ENCODE data around the gene BPIFB1.

Gene BPIFB1

DNA sequence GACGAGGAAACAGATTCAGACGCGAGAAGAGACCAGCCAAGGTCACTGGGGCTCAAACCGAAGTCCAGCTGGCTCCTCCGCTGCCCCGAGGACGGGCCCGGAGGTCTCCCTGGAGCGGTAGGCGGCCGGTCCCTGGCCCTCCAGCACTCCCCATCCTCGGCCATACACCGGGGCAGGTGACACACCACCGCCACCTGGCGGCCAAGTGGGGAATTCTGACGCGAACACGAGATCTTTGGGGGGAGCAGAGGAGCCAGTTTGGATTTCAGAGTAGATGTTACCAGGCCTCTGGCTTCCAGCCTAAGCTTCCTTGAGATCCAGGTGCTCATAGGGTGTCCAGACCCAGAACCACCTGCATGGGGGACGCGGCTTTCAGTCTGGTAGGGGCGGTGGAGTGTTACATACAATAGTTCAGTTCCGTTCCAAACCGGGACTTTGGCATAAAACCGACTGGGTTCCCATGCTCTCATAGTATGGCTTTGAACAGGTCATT, 16.1 kb downstream of the BPIFB1 start:
- peak; percentile 82 for DNase-seq

DNA sequence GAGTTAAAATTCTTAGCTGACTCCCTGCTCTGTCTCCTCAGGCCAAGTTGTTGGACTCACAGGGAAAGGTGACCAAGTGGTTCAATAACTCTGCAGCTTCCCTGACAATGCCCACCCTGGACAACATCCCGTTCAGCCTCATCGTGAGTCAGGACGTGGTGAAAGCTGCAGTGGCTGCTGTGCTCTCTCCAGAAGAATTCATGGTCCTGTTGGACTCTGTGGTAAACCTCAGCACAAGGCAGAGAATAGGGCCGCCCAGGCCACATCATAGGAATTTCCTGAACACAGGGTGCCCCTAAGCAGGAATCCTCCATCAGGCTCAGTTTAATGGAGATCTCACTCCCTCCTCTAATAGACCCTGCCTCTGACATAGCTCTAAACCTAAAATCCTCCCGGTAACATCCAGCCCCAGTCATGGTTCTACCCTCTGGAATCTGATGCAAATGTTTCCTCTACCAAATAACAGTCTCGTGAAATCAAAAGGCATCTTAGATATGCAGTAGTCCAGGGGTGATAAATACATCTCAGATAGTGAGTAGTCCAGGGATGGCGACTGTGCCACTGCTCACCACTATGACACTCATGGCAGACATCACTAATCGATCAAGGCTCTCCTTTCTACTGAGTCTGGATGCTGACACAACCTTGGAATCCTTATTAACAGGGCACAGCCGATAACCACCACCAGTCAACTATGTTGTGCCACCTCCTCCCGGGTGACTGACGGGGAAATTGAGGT, 18.3 kb downstream of the BPIFB1 start:
- DNase-seq, result no peak

DNA sequence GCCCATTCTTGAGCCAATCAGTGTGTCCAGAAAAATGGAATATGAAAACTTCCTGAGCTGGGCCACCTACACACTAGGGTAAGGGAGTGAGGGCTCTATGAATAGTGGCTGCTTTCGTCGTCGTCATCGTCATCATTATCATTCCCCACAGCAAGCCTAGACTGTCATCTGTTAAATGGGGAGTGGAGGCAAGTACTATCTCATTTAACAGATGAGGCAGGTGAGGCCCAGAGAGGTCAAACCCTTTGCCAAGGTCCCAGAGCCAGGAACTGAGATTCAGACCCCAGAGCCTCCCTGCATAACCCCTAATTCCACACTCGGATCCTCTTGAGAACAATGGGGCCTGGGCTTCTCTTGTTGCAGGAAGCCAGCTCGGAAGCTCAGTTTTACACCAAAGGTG, 20.6 kb downstream of the BPIFB1 start:
- DNase-seq, result no peak

DNA sequence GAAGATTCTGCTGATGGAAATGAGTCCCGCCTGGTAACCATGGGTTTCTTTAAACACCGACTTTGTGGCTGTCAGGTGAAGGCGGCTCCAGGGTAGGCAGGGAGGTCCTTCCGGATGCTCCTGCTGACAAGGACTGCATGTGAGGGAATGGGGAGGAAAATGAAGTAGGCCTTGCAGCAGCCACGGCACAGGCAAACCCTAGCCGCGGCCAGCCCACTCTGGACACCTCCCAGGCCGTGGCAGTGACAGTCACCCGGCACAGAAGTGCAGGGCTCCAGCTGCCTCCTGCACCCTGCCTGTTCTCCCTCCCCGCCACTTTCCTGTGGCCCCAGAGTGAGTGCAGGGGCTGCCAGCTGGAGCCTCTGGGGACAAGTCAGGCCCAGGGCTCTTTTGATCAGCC, 21.0 kb downstream of the BPIFB1 start:
- no peak for DNase-seq

DNA sequence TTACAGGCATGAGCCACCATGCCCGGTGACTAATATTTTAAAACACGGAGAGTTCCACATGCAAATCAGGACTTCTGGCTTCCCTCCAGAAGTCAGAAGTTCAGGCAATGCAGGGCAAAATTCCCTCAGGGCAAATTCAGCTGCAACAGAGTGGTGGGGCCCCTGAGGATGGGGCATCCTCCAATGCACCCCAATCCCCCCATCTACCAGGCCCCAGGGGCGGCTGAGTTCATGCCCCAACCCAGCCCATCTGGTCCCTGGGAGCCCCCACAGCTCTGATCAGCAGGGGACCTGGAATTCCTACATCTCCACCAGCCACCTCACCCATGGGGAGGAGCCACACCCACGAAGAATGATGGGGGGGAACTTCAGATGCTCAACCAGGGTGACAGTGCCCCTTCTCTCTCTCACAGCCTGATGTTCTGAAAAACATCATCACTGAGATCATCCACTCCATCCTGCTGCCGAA, 22.6 kb downstream of the BPIFB1 start:
- DNase-seq, result no peak

DNA sequence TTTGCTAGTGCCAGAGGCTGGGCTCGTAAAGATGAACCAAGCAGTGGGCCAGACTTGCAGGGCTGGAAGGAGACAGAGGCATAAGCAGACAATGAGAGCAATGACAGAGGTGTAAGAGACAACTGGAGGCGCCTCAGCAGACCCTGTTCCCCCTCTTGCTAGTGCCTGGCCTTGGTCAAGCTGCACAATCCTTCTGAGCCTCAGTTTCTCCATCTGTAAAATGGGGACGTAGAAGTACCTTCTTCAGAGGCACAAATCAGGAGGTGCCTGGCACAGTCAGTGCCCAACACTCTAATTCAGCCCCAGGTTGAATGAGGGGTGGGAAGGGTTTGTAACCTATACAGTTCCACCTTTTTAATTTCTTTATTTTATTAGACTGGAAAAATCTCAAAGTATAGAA, 23.2 kb downstream of the BPIFB1 start:
- DNase-seq, result no peak

DNA sequence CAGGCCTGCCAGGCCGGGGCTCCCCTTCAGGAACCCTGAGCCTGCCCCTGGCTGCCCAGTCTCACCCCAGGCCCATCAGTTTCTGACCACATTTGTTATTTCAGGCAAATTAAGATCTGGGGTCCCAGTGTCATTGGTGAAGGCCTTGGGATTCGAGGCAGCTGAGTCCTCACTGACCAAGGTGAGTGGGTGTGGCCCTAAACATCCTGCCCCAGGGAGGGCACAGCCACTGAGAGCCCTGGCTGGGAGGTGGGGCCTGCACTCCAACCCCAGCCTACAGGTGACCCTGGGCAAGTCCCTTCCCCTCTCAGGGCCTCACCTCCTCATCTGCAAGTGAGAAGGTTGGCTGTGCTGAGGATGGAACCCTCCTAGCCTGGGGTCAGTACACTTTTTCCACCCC, 23.8 kb downstream of the BPIFB1 start:
- DNase-seq, result no peak

DNA sequence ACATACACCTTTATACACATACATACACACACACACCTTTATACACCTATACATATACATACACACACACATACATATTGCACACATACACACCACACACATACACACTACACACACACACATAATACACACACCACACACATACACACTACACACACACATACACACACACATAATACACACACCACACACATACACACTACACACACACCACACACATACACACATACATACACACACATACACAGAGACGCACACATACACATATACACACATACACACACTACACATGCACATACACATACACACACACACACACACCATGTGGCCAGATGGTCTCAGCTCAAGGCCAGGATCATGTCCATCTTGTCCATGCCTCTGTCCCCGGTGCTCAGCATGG, 25.7 kb downstream of the BPIFB1 start:
- no peak for DNase-seq

DNA sequence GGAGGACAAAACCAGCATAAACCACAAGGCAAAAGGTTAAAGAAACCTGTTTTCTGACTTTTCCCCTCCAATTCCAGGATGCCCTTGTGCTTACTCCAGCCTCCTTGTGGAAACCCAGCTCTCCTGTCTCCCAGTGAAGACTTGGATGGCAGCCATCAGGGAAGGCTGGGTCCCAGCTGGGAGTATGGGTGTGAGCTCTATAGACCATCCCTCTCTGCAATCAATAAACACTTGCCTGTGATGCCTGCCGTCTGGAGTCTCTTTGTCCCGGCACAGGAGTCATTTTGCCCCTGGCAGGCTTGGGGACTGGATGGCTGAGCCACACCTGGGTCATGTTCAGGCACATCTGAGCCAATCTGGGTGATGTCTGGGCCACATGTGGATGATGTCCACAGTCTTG, 26.6 kb downstream of the BPIFB1 start:
- no peak for DNase-seq

DNA sequence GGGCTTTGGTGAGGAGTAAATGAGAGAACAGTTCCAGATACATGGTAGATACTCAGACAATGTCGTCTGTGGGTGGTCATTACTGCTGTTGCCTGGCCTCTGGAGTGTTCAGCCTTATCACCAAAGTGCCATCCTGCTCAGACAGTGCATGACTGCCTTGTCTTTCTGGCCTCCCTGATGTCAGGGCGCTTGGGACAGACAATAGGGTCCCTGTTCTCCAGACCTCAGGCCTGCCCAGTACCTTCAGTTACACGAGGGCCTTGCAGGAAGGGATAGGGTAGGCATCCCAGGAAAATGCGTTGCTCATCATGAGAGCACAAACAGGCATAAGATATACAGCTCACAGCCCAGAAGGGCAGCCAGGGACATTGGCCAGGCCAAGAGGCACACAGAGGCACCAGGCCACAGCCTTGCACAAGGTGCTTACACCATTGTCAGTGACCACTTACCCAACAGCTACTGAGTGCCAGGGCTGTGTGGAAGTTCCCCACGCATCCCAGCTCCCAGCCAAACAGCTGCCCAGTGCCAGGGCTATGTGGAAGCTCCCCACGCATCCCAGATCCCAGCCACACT, 27.4 kb downstream of the BPIFB1 start:
- no peak for DNase-seq

DNA sequence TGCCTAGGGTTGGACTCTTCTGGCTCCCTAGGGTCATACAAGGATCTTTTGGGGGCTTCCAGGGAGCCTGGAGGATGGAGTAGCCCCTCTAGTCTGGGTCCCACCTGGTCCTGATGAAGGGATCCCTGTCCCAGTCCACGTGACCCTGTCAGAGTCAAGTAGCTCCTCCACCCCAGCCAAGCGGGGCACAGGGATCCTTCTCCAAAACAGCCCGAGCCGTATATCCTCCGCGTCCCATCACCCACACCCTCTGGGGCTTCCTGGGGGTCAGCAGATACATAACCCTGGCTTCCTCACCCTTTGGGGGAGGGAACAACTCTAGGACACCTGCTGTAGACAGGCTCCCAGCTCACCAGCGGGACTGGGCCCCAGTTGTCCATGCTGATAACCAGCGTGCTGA, 28.0 kb downstream of the BPIFB1 start:
- no peak for DNase-seq

DNA sequence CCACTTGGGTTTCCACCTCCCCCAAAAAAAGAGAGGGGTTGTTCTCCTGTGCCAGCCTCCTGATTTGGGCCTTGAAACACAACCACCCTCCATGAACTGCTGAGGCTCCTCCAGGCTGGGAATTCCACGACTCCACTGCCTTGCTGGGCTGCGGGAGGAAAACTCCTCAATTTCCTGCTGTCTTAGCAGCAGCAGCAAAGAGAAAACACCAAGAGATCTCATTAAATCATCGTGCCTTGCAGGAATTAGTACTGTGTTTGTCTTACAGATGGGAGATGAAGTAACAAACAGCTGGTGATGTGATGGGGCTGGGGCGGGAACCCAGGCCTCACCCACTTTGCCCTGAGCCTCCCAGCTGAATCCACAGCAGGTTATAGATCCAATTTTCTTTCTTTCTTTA, 29.0 kb downstream of the BPIFB1 start:
- peak; percentile 61 for DNase-seq

DNA sequence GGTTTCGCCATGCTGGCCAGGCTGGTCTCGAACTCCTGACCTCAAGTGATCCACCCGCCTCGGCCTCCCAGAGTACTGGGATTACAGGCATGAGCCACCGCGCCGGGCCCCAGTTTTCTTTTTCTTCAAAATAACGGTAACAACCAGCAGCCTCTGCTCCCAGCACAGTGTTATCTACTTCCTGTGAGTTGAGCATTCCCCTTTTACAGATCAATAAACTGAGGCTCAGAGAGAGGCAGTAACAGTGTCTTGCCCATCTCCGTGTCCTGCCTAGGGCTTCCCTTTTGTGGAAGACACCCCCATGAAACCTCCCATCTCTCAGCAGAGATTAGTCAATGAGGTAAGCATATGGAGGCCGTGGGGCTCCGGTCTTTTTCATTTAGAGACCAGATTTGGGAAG, 29.6 kb downstream of the BPIFB1 start:
- DNase-seq, result no peak

DNA sequence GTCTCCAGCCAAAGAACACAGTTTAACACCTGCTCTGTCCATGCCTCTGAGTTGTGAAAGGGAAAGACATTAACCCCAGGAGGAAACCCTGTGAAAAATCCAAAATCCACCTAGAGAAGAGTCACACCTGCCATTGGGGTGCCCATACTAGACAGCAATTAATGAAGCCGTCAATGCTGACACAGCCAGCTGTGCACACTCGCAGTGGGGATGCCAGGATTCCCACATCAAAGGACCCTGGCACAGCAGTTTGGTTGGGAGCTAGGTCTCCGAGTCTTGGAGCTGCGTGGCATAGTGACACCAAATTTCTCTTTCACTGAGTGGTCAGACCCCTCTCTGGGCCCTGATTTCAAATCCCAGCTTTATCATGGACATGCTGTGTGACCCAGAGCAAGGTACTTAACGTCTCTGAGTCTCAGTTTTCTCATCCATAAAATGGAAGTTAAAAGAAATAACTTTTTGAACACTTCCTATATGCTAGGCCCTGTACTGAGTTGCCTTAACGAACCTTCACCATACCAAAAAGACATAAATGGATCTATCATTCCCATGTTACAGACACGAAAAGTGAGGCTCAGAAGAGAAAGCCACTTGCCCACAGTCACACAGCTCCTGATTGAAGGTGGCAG, 30.8 kb downstream of the BPIFB1 start:
- DNase-seq, result no peak

DNA sequence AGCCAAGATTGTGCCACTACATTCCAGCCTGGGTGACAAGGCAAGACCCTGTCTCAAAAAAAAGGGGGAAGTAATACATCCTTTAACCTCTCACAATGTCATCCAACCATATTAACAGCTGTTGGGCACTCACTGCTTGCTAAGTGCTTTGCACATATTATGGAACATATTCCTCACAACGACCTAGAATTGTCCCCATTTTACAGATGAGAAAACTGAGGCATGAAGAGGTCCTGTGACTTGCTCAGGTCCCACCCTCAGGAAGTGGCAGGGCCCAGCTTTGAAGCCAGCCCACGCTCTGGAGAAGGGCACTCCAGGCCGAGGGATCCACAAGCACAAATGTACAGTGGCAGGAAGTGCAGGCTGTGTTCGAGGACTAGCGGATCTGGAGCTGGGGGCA, 33.3 kb downstream of the BPIFB1 start:
- DNase-seq, result no peak

DNA sequence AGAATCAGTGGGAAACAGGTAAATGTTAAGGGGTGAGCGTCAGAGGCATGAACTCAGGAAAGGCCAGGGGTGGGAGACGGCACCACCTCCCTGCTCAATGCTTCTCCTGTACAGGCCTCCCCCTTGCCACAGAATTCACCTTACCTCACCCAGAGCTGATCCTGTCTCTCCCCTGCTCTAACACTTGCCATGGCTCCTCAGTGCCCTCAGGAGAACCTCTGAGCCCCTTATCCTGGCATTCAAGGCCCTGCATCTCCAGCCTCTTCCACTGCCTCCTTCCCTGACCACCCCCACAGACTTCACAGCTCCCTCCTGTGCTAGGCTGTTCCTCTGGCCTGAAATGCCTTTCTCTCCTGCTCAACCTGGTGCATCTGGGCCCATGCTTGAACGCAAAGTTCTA, 33.9 kb downstream of the BPIFB1 start:
- no peak for DNase-seq

DNA sequence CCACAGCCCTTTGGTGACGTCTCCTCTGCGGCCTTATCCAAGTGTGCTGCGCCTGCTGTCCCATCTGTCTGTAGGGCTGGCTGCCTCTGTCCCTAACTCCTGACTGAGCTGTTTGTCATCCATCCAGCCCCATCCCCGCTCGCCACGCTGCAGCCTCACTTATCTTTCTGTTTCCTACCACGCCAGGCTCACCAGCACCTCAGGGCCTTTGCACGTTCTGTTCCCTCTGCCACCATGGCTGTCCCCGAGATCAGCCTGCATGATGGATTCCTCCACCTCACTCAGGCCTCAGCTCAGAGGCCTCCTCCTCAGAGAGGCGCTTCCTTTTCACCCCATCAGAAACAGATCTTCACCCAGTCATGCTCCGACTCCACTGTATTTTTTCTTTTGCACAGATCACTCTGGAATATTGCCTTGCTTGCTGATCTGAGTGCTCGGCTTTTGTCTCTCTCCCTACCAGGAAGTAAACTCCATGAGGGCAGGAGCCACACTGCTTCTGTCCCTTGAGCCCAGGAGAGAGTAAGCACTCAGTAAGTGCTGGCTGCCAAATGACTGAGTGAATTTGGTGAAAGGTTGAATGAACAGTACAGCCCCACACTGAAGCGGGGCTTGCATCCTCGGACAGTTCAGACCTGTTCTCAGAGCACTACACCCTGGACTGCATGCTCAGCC, 34.5 kb downstream of the BPIFB1 start:
- no peak for DNase-seq

DNA sequence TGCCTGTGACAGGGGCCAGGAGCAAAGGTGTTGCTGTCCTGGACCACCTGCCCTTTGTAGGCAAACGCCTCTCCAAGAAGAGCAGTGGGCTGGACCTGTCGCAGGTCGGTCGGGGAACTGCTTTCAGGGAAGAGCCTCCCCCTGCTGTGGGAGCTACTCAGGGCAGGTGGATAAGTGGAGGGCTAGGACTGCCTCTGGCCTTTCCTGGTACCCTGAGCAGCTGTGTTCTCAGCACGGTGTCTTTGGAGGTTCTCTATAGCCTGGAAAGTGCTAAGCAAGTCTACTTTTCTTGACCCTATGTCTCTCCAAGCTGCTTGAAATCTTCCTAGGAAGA, 35.0 kb downstream of the BPIFB1 start:
- no peak for DNase-seq

DNA sequence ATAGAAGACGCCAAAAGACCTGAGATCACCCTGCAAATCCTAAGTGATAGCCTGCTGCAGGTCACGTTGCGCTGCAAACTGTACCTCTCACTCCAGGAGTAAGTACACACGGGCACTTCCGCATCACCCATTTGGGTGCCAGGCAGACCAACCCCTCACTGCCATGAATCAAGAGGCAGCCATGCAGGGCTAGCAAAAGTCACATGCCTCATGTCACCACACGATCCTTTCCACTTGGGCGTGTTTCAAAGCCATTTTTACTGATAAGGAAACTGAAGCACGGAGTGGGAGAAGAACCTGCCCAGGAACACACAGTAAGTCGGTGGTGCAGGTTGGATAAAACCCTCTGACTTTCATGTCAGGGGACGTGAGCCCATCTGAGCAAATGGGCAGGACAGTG, 37.0 kb downstream of the BPIFB1 start:
- DNase-seq, result peak; percentile 19

DNA sequence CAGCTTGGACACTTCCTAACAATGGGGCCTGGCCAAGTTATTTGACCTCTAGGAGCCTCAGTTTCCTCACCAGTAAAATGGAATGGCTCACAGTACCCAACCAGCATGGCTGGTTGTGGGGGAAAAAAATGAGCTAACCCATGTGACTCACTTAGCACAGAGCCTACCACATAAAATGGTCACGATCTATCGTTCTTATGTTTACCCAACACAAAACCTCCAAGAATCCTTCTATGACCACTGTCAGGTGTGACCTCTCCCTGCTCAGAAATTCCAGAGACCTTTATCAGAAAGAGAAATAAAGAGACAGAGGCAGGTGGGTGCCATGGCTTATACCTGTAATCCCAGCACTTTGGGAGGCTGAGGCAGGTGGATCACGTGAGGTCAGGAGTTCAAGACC, 39.4 kb downstream of the BPIFB1 start:
- no peak for DNase-seq

DNA sequence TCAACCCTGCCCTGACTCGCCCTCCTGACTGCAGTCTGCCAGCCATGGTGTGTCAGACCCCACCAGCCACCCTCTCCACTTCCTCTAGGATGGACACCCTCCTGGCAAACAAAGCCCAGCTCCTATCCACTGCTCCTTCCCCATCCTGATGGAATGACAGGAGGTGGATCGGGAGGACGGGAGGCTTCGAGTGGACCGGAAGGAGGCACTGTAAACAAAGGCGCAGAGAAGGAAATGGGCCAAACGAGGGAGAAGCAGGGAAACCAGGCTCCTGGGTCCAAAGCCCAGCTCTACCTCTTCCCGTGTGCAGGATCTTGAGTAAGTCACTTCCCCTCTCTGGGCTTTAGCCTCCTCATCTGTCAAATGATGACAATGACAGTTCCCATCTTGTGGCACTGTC, 40.2 kb downstream of the BPIFB1 start:
- DNase-seq, result no peak

DNA sequence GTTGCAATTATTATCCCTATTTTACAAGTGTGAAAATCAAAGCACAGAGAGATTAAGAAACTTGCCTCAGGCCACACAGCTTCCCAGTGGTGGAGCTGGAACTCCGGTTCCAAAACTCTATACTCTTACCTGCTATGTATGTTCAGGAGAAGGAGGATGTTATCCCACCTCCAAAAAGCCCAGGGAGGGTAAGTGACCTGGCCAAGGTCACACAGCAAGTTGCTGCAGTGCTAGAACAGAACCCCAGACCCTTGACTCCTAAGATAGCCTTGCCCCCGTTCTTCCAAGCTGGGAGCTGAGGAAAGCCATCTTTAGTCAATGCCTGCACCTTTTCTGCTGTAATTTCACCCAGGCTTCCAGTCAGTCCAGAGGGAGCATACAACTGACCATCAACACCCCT, 42.3 kb downstream of the BPIFB1 start:
- no peak for DNase-seq

DNA sequence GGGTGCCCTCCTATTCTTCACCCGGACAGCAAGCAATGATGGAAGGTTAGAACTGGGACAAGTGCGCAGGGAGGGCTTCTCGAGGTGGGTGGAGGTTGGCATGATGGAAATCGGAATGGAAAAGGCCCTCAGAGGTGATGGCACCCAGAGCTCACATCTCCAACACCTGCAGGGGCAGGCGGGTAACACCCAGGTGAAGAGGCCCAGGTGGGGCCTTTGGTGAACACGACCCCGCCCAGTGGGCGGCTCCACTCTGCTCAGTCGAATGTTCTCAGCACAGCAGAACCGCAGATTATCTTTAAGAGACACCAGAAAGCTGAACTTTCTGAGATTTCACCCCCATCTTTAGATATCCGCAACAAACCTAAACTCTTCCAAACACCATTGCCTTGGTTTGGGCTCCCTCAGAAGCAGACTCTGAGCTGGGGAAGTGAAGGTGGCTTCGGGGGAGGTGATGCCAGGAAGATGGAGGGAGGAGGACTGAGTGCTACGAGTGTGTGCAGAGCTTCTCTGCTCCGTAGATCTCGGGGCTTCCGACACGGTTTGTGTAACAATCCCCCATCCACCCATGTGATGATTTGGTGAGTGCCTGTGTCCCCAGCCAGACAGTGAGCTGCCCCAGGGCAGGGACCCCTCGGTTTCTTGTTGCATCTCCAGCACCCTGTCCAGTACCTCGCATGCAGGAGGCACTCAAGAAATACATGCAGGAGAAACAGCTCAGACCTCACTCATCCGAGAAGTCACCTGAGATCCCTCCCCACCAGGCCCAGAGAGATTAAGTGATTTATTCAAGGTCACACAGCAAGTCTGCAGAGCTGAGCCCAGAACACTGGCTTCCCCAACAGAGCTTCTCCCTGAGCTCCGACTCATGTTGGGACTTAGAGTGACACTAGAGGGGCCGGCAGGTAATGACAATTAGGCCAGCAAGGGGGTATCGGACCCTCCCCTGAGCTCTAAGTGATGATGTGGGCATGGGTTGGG, 45.4 kb downstream of the BPIFB1 start:
- DNase-seq, result no peak

Data from NCI-H82 (cell line).